GM23338 (cell line): Measurements from ENCODE around the gene HSD11B1. TPM values are rescaled to one million over a fixed set of nuclear protein-coding genes. Genes with fewer than 3 reads are reported as not detected.

Experiments
- ATAC-seq: fragments of 200-7000 bp; cut with Tn5 transposase; 3 replicates; pipeline ENCODE4 v1.9.1; 2020
- DNase-seq: peaks from one replicate; pipeline ENCODE4 v3.0.0-alpha.2; 2015; ENCODE audit warnings: low spot score
- H2AFZ ChIP-seq: fragments of 200-600 bp; sonication (generic); 2 replicates; pipeline ENCODE4 v1.8.0; 2016; ENCODE audit warnings: antibody characterized with exemption, mild to moderate bottlenecking, moderate library complexity
- H3F3A ChIP-seq: fragments of 200-600 bp; sonication (generic); replicated peaks from 2 replicates; pipeline ENCODE4 v1.8.0; 2017; ENCODE audit warnings: antibody characterized with exemption, mixed run types, low read depth
- H3K27ac ChIP-seq: fragments of 200-600 bp; sonication (generic); 2 replicates; pipeline ENCODE4 v1.6.1; 2016; ENCODE audit warnings: low read depth
- H3K27me3 ChIP-seq: fragments of 200-600 bp; sonication (generic); 2 replicates; pipeline ENCODE4 v1.8.0; 2016; ENCODE audit warnings: mild to moderate bottlenecking, mixed run types, moderate library complexity; ENCODE audit not compliant: insufficient read depth
- H3K36me3 ChIP-seq: fragments of 200-600 bp; sonication (generic); 2 replicates; pipeline ENCODE4 v1.8.0; 2016; ENCODE audit warnings: mild to moderate bottlenecking; ENCODE audit not compliant: insufficient read depth
- H3K4me1 ChIP-seq: fragments of 200-600 bp; sonication (generic); 2 replicates; pipeline ENCODE4 v1.8.0; 2016; ENCODE audit warnings: mild to moderate bottlenecking, moderate library complexity; ENCODE audit not compliant: insufficient read depth
- H3K4me2 ChIP-seq: fragments of 200-600 bp; sonication (generic); 2 replicates; pipeline ENCODE4 v1.7.1; 2017; ENCODE audit warnings: mixed run types
- H3K4me3 ChIP-seq: fragments of 200-600 bp; sonication (generic); 2 replicates; pipeline ENCODE4 v1.6.1; 2016; ENCODE audit warnings: mixed run types
- H3K79me2 ChIP-seq: fragments of 200-600 bp; sonication (generic); replicated peaks from 2 replicates; pipeline ENCODE4 v1.8.0; 2017; ENCODE audit warnings: mild to moderate bottlenecking; ENCODE audit not compliant: insufficient read depth
- H3K9me2 ChIP-seq: fragments of 200-600 bp; sonication (generic); 2 replicates; pipeline ENCODE4 v1.8.0; 2017; ENCODE audit not compliant: insufficient read depth
- H4K20me1 ChIP-seq: fragments of 200-600 bp; sonication (generic); replicated peaks from 2 replicates; pipeline ENCODE4 v1.8.0; 2017; ENCODE audit warnings: mild to moderate bottlenecking; ENCODE audit not compliant: insufficient read depth
- H3K27ac Mint-ChIP-seq: 2 replicates; pipeline ENCODE4 v1.8.0; 2020; ENCODE audit warnings: inconsistent platforms, mild to moderate bottlenecking, moderate library complexity, mixed read lengths
- H3K27me3 Mint-ChIP-seq: 3 replicates; pipeline ENCODE4 v1.8.0; 2022; ENCODE audit warnings: low read depth, mild to moderate bottlenecking, moderate library complexity, mixed read lengths, inconsistent platforms; ENCODE audit not compliant: insufficient read depth, poor library complexity
- H3K36me3 Mint-ChIP-seq: 3 replicates; pipeline ENCODE4 v1.8.0; 2021; ENCODE audit warnings: low read depth, mild to moderate bottlenecking, inconsistent platforms, moderate library complexity, mixed read lengths
- H3K4me1 Mint-ChIP-seq: 3 replicates; pipeline ENCODE4 v1.8.0; 2020; ENCODE audit warnings: mild to moderate bottlenecking, inconsistent platforms, mixed read lengths
- H3K4me3 Mint-ChIP-seq: 3 replicates; pipeline ENCODE4 v1.8.0; 2021; ENCODE audit warnings: moderate library complexity, mild to moderate bottlenecking, inconsistent platforms, mixed read lengths
- H3K9me3 Mint-ChIP-seq: 3 replicates; pipeline ENCODE4 v1.8.0; 2020; ENCODE audit warnings: moderate library complexity, mild to moderate bottlenecking, inconsistent platforms, mixed read lengths
- CREB1 ChIP-seq: fragments of 250-450 bp; sonication (Bioruptor Pico); IDR thresholded peaks from 2 replicates; pipeline ENCODE4 v1.5.0; 2020; ENCODE audit warnings: low read depth, mild to moderate bottlenecking, moderate library complexity
- CTCF ChIP-seq, 2 experiments: fragments of 200-600 bp in 1 of 2; sonication (generic) in 1 of 2; conservative IDR thresholded peaks; 2 replicates each; pipeline versions ENCODE4 v1.5.1 to v1.6.1; 2016 to 2017; ENCODE audit warnings: antibody characterized with exemption in 2 of 2, low read depth in 2 of 2, mild to moderate bottlenecking in 2 of 2, moderate library complexity in 1 of 2
- ETS1 ChIP-seq: IDR thresholded peaks from 2 replicates; pipeline ENCODE4 v1.6.1; 2016; ENCODE audit warnings: antibody characterized with exemption
- EZH2 ChIP-seq: fragments of 200-600 bp; sonication (generic); IDR thresholded peaks from one replicate; pipeline ENCODE4 v1.8.0; 2017; ENCODE audit warnings: antibody characterized with exemption, mild to moderate bottlenecking, low read depth; ENCODE audit not compliant: unreplicated experiment
- EZH2phosphoT487 ChIP-seq: fragments of 200-600 bp; sonication (generic); IDR thresholded peaks from one replicate; pipeline ENCODE4 v1.8.1; 2018; ENCODE audit warnings: antibody characterized with exemption; ENCODE audit not compliant: unreplicated experiment
- JUNB ChIP-seq: IDR thresholded peaks from one replicate; pipeline ENCODE4 v1.6.1; 2016; ENCODE audit warnings: antibody characterized with exemption; ENCODE audit not compliant: unreplicated experiment
- NANOG ChIP-seq: IDR thresholded peaks from 2 replicates; pipeline ENCODE4 v1.6.1; 2016; ENCODE audit warnings: antibody characterized with exemption, borderline replicate concordance
- POLR2AphosphoS5 ChIP-seq: IDR thresholded peaks from 2 replicates; pipeline ENCODE4 v1.6.1; 2016; ENCODE audit warnings: antibody characterized with exemption, low read depth
- REST ChIP-seq: IDR thresholded peaks from one replicate; pipeline ENCODE4 v1.6.1; 2018; ENCODE audit warnings: antibody characterized with exemption; ENCODE audit not compliant: unreplicated experiment
- STAT1 ChIP-seq: IDR thresholded peaks from one replicate; pipeline ENCODE4 v1.6.1; 2016; ENCODE audit warnings: antibody characterized with exemption; ENCODE audit not compliant: unreplicated experiment
- ZNF114 ChIP-seq: fragments of 250-450 bp; sonication (Bioruptor Pico); IDR thresholded peaks from 2 replicates; pipeline ENCODE4 v1.5.0; 2020; ENCODE audit warnings: mild to moderate bottlenecking, moderate library complexity
- ZNF331 ChIP-seq: fragments of 250-450 bp; sonication (Bioruptor Pico); IDR thresholded peaks from 2 replicates; pipeline ENCODE4 v1.5.0; 2020; ENCODE audit warnings: low read depth, mild to moderate bottlenecking, moderate library complexity
- polyA plus RNA-seq: library from polyadenylated mRNA; unstranded; fragments of >200 nt; fragmentation: Nextera tagmentation; extraction: Ambion mirVana; gene quantifications from 2 replicates; pipeline ENCODE4 v1.2.1, GENCODE V29; 2016
- total RNA-seq: library from RNA; depleted of rRNA; stranded (reverse); fragments of >200 nt; shearing (Covaris generic); gene quantifications from 2 replicates; pipeline ENCODE4 v1.2.3, GENCODE V29; 2014

HSD11B1 gene
- total and polyA plus RNA-seq, 2 experiments from 2014 or later: not detected

- H3K9me3 Mint-ChIP-seq: no peaks in the 10 kb centered on the region
- H3K4me1 ChIP-seq: no peaks in the 10 kb centered on the region
- no peaks in the 10 kb centered on the region for H3K36me3 Mint-ChIP-seq
- no peaks in the 10 kb centered on the region for H3K79me2 ChIP-seq
- H3K36me3 ChIP-seq: no peaks in the 10 kb centered on the region
- peak; percentile 51 for ATAC-seq
- 0 out of 3 replicates have a peak, but pooled peaks cover 2% of the 10 kb centered on the region for H3K4me1 Mint-ChIP-seq
- H3K27me3 Mint-ChIP-seq: no peaks in the 10 kb centered on the region
- H3K4me2 ChIP-seq: no peak overlapping the region
- H3K27me3 ChIP-seq: no peaks in the 10 kb centered on the region
- H3K9me2 ChIP-seq: no peaks in the 10 kb centered on the region
- no peak overlapping the region for H2AFZ ChIP-seq
- TF ChIP-seq ETS1: no peak
- no peak for TF ChIP-seq POLR2AphosphoS5
- no peak for TF ChIP-seq CTCF (conservative IDR thresholded peaks at IDR 0.05; ENCODE audit: low read depth in 2 of 2)
- TF ChIP-seq REST: no peak
- no peak for TF ChIP-seq ZNF331 (CRISPR knock-in tag)
- no peak for TF ChIP-seq EZH2
- TF ChIP-seq CREB1: no peak
- no peak for TF ChIP-seq NANOG
- no peaks in the 10 kb centered on the region for H3F3A ChIP-seq
- H3K4me3 ChIP-seq: no peak overlapping the region
- H3K27ac Mint-ChIP-seq: no peak overlapping the region
- no peak overlapping the region for H3K27ac ChIP-seq
- DNase-seq: peak; percentile 23
- H4K20me1 ChIP-seq: no peaks in the 10 kb centered on the region
- H3K4me3 Mint-ChIP-seq: no peak overlapping the region
These were observed 18.8 kb upstream of the HSD11B1 start for GRCh38 chr1:209685821-209686220.

- H3K4me1 Mint-ChIP-seq: 0 out of 3 replicates have a peak, but pooled peaks cover 2% of the 10 kb centered on the region
- Histone ChIP-seq H3K79me2 (no peaks in the 10 kb centered on the region), H3K4me2 (no peak overlapping the region), H3K27me3 (no peaks in the 10 kb centered on the region), H3K4me3 (no peak overlapping the region), H3F3A (no peaks in the 10 kb centered on the region), H2AFZ (no peak overlapping the region), H3K27ac (no peak overlapping the region), H3K36me3 (no peaks in the 10 kb centered on the region), H3K4me1 (no peaks in the 10 kb centered on the region), H3K9me2 (no peaks in the 10 kb centered on the region), H4K20me1 (no peaks in the 10 kb centered on the region)
- H3K36me3 Mint-ChIP-seq: no peaks in the 10 kb centered on the region
- H3K9me3 Mint-ChIP-seq: no peaks in the 10 kb centered on the region
- H3K27me3 Mint-ChIP-seq: no peaks in the 10 kb centered on the region
- H3K27ac Mint-ChIP-seq: no peak overlapping the region
- H3K4me3 Mint-ChIP-seq: no peak overlapping the region
- ATAC-seq (no peak), DNase-seq (no peak)
- no peak for TF ChIP-seq ZNF331 (CRISPR knock-in tag)
- TF ChIP-seq ETS1: no peak
- no peak for TF ChIP-seq STAT1
- no peak for TF ChIP-seq CTCF (conservative IDR thresholded peaks at IDR 0.05; ENCODE audit: low read depth in 2 of 2)
- TF ChIP-seq ZNF114 (CRISPR knock-in tag): no peak
- no peak for TF ChIP-seq CREB1
- TF ChIP-seq JUNB: no peak
- TF ChIP-seq EZH2phosphoT487: no peak
These were observed 18.3 kb upstream of the HSD11B1 start for GRCh38 chr1:209686322-209686721.
